GM12801 (cell line): ENCODE measurements around the gene CHDH.

Experiments
- TF ChIP-seq, protein P1 (sequence below): IDR thresholded peaks from one replicate; pipeline ENCODE4 v1.5.1; 2011; ENCODE audit warnings: control low read depth; ENCODE audit not compliant: insufficient read length; ENCODE audit errors: extremely low read depth

CHDH gene

DNA sequence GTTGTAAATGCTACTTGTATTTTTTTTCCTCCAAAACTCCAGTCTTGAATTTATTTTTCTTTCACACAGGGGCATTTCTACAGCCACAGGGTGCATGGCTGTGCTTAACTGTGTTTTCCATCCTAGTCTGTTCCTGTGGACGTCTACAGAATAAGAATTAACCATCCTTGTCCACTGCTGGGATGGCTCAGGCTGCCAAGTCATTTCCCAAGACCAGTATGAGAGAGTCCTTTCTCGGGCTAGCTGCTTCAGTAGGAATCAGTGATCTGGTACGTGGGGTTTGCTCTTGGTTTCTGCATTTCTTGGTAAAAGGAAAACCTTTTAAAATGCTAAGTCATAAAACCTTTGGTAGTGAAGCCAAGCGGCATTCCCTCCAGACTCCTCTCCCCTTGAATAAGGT, 29.8 kb downstream of the CHDH start:
- TF ChIP-seq, protein P1, sequence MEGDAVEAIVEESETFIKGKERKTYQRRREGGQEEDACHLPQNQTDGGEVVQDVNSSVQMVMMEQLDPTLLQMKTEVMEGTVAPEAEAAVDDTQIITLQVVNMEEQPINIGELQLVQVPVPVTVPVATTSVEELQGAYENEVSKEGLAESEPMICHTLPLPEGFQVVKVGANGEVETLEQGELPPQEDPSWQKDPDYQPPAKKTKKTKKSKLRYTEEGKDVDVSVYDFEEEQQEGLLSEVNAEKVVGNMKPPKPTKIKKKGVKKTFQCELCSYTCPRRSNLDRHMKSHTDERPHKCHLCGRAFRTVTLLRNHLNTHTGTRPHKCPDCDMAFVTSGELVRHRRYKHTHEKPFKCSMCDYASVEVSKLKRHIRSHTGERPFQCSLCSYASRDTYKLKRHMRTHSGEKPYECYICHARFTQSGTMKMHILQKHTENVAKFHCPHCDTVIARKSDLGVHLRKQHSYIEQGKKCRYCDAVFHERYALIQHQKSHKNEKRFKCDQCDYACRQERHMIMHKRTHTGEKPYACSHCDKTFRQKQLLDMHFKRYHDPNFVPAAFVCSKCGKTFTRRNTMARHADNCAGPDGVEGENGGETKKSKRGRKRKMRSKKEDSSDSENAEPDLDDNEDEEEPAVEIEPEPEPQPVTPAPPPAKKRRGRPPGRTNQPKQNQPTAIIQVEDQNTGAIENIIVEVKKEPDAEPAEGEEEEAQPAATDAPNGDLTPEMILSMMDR, result no peak

DNA sequence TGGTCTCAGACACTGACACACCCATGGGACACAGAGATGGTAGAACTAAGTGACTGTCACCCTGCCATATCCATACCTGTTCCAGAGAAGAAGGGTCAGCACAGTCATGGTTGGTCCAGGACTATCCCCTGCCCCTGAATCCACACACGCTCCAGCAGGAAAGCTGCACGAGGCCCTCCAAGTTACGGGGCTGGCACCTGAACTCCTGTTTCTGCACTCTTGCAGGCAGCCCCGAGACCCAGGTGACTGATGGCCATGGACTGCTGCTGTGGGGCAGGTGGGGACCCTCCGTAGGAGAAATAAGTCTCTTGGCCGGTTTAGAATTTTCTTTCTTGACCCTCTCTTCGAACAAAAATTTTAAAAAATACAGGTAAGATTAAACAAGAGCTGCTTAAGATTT, 30.6 kb downstream of the CHDH start:
- TF ChIP-seq, protein P1, result no peak

DNA sequence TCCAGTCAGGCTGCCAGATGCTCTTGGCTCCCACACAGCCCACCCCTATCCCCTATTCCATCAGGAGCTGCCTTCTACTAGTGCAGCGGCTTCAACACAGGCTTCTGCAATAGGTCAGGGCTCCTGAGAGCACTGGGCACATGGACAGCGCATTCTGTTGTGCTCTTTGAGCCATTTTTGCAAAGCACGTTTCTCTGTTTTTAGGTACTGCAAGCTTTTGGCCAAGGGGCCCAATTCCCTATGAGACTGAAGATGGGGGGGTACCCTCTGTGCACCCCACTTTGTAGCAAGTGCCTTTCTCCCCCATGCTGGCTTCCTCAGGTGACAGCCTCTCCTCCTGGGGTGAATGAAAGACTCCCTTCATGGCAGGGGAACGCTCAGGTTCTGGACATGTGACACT, 31.2 kb downstream of the CHDH start:
- TF ChIP-seq, protein P1, result no peak

DNA sequence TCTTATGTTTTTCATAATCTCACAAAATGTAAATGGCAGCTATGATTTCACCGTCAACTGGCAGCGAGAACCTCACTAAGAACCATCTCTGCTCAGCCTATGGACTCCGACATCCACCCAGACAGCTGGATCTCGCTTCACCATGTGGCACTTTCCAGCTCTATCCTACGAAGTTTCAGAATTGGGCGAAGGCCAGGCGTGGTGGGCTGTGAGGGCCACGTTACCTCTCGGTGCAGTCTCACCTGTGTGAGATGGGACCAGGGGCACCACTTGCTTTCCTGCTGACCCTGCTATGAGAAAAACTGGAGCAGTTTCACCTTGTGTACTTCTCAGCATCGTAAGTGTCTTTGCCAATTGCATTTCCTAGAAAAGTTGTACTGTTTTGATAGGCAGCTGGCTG, 32.3 kb downstream of the CHDH start:
- TF ChIP-seq, protein P1, result no peak

DNA sequence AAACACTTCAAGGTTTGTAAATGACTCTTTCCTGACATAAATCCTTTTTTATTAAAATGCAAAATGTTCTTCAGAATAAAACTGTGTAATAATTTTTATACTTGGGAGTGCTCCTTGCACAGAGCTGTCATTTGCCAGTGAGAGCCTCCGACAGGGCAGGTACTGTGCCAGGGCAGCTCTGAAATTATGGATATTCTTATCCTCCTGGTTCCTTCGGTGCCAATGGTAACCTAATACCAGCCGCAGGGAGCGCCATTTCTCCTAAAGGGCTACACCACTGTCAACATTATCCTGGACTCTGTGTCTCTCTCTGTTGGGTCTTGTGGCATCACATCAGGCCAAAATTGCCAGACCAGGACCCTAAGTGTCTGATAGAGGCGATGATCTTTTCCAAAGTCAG, 33.0 kb downstream of the CHDH start:
- TF ChIP-seq, protein P1, result no peak

DNA sequence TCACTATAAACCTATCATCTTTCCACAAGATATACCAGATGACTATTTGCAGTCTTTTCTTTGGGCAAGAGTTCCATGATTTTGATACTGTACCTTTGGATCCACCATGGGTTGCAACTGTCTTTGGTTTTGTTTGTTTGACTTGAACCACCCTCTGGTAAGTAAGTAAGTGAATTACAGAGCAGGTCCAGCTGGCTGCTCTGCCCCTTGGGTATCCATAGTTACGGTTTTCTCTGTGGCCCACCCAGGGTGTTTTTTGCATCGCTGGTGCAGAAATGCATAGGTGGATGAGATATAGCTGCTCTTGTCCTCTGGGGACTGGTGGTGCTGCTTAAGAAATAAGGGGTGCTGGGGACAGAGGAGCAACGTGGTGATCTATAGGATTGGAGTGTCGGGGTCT, 33.8 kb downstream of the CHDH start:
- TF ChIP-seq, protein P1, result no peak

DNA sequence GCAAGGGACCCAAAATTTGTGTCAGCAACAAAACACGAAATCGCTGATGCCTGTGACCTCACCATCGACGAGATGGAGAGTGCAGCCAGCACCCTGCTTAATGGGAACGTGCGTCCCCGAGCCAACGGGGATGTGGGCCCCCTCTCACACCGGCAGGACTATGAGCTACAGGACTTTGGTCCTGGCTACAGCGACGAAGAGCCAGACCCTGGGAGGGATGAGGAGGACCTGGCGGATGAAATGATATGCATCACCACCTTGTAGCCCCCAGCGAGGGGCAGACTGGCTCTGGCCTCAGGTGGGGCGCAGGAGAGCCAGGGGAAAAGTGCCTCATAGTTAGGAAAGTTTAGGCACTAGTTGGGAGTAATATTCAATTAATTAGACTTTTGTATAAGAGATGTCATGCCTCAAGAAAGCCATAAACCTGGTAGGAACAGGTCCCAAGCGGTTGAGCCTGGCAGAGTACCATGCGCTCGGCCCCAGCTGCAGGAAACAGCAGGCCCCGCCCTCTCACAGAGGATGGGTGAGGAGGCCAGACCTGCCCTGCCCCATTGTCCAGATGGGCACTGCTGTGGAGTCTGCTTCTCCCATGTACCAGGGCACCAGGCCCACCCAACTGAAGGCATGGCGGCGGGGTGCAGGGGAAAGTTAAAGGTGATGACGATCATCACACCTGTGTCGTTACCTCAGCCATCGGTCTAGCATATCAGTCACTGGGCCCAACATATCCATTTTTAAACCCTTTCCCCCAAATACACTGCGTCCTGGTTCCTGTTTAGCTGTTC, 34.9 kb downstream of the CHDH start:
- TF ChIP-seq, protein P1, result no peak
